NB4 (cell line): ENCODE results near the gene CDIPT.

Experiments used
- MYC ChIP-seq: IDR thresholded peaks from 2 replicates; pipeline ENCODE4 v1.6.1; 2011; ENCODE audit warnings: low read depth, low read length
- POLR2A ChIP-seq: IDR thresholded peaks from 2 replicates; pipeline ENCODE4 v1.6.1; 2011; ENCODE audit warnings: mild to moderate bottlenecking; ENCODE audit not compliant: insufficient read length; ENCODE audit errors: extremely low read depth
- TF ChIP-seq, protein P1 (sequence below): IDR thresholded peaks from one replicate; pipeline ENCODE4 v1.5.1; 2012; ENCODE audit warnings: low read depth, low read length

DNA sequence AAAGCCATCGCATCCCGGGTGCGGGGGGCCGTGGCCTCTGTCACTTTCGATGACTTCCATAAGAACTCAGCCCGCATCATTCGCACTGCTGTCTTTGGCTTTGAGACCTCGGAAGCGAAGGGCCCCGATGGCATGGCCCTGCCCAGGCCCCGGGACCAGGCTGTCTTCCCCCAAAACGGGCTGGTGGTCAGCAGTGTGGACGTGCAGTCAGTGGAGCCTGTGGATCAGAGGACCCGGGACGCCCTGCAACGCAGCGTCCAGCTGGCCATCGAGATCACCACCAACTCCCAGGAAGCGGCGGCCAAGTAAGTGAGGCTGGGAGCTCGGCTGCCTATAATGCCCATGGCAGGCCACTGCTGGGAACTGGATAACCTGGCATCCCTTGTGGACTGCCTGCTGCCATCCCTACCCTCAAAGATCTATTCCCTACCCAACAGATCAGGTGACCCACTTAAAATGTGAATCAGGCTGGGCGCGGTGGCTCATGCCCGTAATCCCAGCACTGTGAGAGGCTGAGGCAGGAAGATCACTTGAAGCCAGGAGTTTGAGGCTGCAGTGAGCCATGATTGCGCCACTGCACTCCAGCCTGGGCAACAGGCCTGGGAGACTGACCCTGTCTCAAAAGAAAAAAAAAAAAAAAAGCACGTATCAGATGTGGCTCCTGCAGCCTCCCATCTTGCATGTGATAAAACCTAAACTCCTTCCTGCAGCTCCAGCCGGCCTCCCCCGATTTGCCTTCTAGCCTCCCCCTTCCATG is 18.3 kb downstream of the CDIPT start:
- TF ChIP-seq POLR2A (no peak), MYC (no peak)
- TF ChIP-seq, protein P1, sequence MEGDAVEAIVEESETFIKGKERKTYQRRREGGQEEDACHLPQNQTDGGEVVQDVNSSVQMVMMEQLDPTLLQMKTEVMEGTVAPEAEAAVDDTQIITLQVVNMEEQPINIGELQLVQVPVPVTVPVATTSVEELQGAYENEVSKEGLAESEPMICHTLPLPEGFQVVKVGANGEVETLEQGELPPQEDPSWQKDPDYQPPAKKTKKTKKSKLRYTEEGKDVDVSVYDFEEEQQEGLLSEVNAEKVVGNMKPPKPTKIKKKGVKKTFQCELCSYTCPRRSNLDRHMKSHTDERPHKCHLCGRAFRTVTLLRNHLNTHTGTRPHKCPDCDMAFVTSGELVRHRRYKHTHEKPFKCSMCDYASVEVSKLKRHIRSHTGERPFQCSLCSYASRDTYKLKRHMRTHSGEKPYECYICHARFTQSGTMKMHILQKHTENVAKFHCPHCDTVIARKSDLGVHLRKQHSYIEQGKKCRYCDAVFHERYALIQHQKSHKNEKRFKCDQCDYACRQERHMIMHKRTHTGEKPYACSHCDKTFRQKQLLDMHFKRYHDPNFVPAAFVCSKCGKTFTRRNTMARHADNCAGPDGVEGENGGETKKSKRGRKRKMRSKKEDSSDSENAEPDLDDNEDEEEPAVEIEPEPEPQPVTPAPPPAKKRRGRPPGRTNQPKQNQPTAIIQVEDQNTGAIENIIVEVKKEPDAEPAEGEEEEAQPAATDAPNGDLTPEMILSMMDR, result no peak
